ENCODE data around the gene COG5. TPM values are rescaled to one million over a fixed set of nuclear protein-coding genes. Genes with fewer than 3 reads are reported as not detected.
A peak's percentile ranks its signal among the peaks of the same experiment; 100 is the strongest.

Gene COG5
- total and polyA plus RNA-seq, 2 of the 8 experiments (the other 6 are each of a cell fraction or from before 2014, with no cell fraction given) = 10.5 to 28.1 TPM

GRCh38 chr7:107233174-107233573 is 330.5 kb downstream of the COG5 start:
- no peak for DNase-seq (ENCODE audit: low read depth in 1 of 2, low spot score in 2 of 2)
- H3K9ac ChIP-seq (replicated peaks in 1 of 4; ENCODE audit: extremely low read depth in 1 of 4, low read depth in 3 of 4, low read length in 3 of 4) = no peak overlapping the region; a peak in 2 of 7 replicates
- H3K4me3 ChIP-seq (ENCODE audit: extremely low read depth in 1 of 4, insufficient read depth in 2 of 4, low read depth in 3 of 4, low read length in 4 of 4) = no peak overlapping the region
- H2AFZ ChIP-seq (ENCODE audit: low read length) = no peak overlapping the region
- H3K4me2 ChIP-seq (ENCODE audit: insufficient read depth in 1 of 2, low read depth in 2 of 2, low read length in 2 of 2) = no peak overlapping the region
- H3K23me2 ChIP-seq (ENCODE audit: low read depth, low read length) = no peaks in the 10 kb centered on the region
- no peak overlapping the region for H3K14ac ChIP-seq (ENCODE audit: insufficient read length)
- no peak overlapping the region for H3K4ac ChIP-seq (replicated peaks; ENCODE audit: insufficient read length, low read depth, low read length)
- no peak overlapping the region for H2BK15ac ChIP-seq (ENCODE audit: low read length)
- H3K79me2 ChIP-seq (ENCODE audit: control insufficient read depth in 1 of 2, insufficient read depth in 2 of 2, low read length in 2 of 2) = no peaks in the 10 kb centered on the region
- H4K91ac ChIP-seq (replicated peaks; ENCODE audit: insufficient read length, low read length) = no peak overlapping the region
- no peak overlapping the region for H2BK20ac ChIP-seq (ENCODE audit: low read length)
- no peak overlapping the region for H4K5ac ChIP-seq (ENCODE audit: insufficient read length, low read depth, low read length)
- WGBS, 2 experiments (ENCODE audit: extremely low coverage in 1 of 2, insufficient coverage in 1 of 2, insufficient read length in 1 of 2, insufficient replicate concordance in 2 of 2, low coverage in 1 of 2, low lambda C conversion rate in 2 of 2, missing lambda C conversion rate in 1 of 2) = 72% methylated on average over 4 of the region's 4 CpGs; no CpG with 5 or more reads in 1 of the 2 experiments
- no peak overlapping the region for H4K8ac ChIP-seq (ENCODE audit: extremely low read depth, insufficient read depth, low read length)
- H2BK12ac ChIP-seq (ENCODE audit: low read depth, low read length) = no peak overlapping the region
- no peak overlapping the region for H3K56ac ChIP-seq (replicated peaks; ENCODE audit: insufficient read length, low read depth, low read length)
- ChIA-PET CTCF (ENCODE audit: partially characterized antibody) (interaction anchor here (1.4 kb wide), 1 partner anchor 230 kb away, joined by 3 read pairs; no protein-coding TSS in a partner anchor), POLR2A (ENCODE audit: partially characterized antibody) (no interaction called here)
- H3K27me3 ChIP-seq (replicated peaks in 1 of 4; ENCODE audit: control insufficient read depth in 3 of 4, extremely low read depth in 1 of 4, insufficient read depth in 3 of 4, low read length in 3 of 4) = peaks cover 0 to 1% (median 0%) of the 10 kb centered on the region in 4 experiments; a peak in 1 of 7 replicates
- no peak overlapping the region for H2BK5ac ChIP-seq (ENCODE audit: low read depth, low read length)
- no peaks in the 10 kb centered on the region for H3K9me3 ChIP-seq (ENCODE audit: insufficient read depth in 2 of 2, low read depth in 1 of 2, low read length in 1 of 2)
- H2AK5ac ChIP-seq (ENCODE audit: low read depth, low read length) = no peak overlapping the region
- H3K79me1 ChIP-seq (ENCODE audit: low read depth, low read length) = no peaks in the 10 kb centered on the region
- H3K4me1 ChIP-seq (replicated peaks in 1 of 4; ENCODE audit: control insufficient read depth in 3 of 4, insufficient read depth in 4 of 4, low read length in 3 of 4) = peaks cover 0 to 9% (median 2%) of the 10 kb centered on the region in 4 experiments; a peak in 3 of 7 replicates
- no peaks in the 10 kb centered on the region for H3K36me3 ChIP-seq (ENCODE audit: control insufficient read depth in 2 of 4, insufficient read depth in 4 of 4, low read length in 3 of 4)
- no peaks in the 10 kb centered on the region for H4K20me1 ChIP-seq (replicated peaks in 1 of 2; ENCODE audit: control insufficient read depth in 1 of 2, insufficient read depth in 2 of 2, low read length in 2 of 2)
- no peak overlapping the region for H2BK120ac ChIP-seq (replicated peaks; ENCODE audit: low read depth, low read length)
- no peak overlapping the region for H3K23ac ChIP-seq (ENCODE audit: insufficient read length)
- H3K18ac ChIP-seq (ENCODE audit: extremely low read depth, low read length) = no peak overlapping the region
- no peak overlapping the region for H3K27ac ChIP-seq (ENCODE audit: low read depth, low read length)
- FAIRE-seq = no peak
- TF ChIP-seq SP1 (IDR thresholded peaks at IDR 0.05; ENCODE audit: low read depth, low read length) (no peak), CTCF (IDR thresholded peaks at IDR 0.05; ENCODE audit: control extremely low read depth in 1 of 3, insufficient read depth in 1 of 3, low read depth in 1 of 3, low read length in 3 of 3) (peak in 1 of 3 experiments; percentile 26; a peak in 1 of 4 replicates), E2F6 (IDR thresholded peaks at IDR 0.05) (no peak), HDAC6 (IDR thresholded peaks at IDR 0.05; ENCODE audit: low read depth, low read length) (no peak), RAD21 (IDR thresholded peaks at IDR 0.05 in 1 of 2, conservative IDR thresholded peaks at IDR 0.05 in 1 of 2; ENCODE audit: low read depth in 2 of 2, low read length in 2 of 2) (peak; percentile 46 to 56), RBBP5 (IDR thresholded peaks at IDR 0.05; ENCODE audit: borderline replicate concordance, low read depth, low read length) (no peak), NRF1 (IDR thresholded peaks at IDR 0.05; ENCODE audit: low read depth, low read length) (no peak), PHF8 (conservative IDR thresholded peaks at IDR 0.05; ENCODE audit: low read depth, low read length) (no peak), SAP30 (IDR thresholded peaks at IDR 0.05; ENCODE audit: insufficient read depth, insufficient replicate concordance, low read length) (no peak), NANOG (IDR thresholded peaks at IDR 0.05; ENCODE audit: insufficient read depth, low read depth, low read length, poor library complexity, severe bottlenecking) (no peak)
